Hematopoietic multipotent progenitor cell treated with erythropoietin and hydrocortisone succinate and interleukin-3 and kit ligand, for 15 days (in vitro differentiated cells): ENCODE measurements around the gene SCGB1D1.
"Not testable (repeated sequence)": the region's sequence is repeated elsewhere in the genome, so short reads cannot be mapped to it uniquely, and the experiment has no call there.

Source experiments
- DNase-seq: peaks from one replicate; pipeline ENCODE4 v3.0.0-alpha.2; 2015; ENCODE audit warnings: low spot score

Gene SCGB1D1

DNA sequence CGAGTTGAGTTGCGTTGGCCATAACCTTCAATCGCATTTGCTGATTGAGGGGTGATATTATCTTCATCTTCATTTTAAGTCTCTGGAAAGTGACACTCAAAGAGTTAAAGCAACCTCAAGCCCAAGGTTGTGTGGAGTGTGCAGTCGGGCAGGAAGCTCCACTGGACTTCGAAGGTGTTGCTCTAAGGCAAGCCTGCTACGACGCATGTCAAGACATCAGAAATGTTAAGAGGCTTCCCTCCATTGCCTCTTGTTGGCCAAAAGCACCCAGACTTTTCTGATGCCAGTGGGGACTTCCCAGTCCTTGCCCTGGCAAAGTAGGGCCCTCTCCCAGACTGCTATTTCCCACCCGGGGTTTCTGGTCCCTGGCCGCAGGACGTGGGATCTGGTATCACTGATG is 23.6 kb upstream of the SCGB1D1 start:
- no peak for DNase-seq

GRCh38 chr11:62169448-62169847 is 20.6 kb upstream of the SCGB1D1 start:
- no peak for DNase-seq

DNA sequence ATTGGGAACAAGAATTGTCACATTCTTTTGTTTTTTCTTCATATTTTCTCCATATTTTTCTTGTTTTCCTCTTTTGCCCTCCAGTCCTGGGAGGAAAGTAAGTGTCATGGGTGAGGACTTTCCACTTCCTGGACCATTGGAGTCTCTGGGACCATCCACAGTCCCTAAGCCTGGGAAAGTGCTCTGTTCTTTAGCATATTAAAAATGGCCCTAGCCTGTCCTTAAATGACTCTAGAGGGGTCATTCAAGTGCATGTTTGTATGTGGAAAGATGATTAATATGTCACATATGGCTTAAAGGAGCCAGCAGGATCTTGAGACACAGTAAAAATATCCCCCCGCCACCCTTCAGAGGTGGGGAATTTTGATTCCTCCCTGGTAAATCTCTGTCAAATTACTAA is 20.1 kb upstream of the SCGB1D1 start:
- no peak for DNase-seq

DNA sequence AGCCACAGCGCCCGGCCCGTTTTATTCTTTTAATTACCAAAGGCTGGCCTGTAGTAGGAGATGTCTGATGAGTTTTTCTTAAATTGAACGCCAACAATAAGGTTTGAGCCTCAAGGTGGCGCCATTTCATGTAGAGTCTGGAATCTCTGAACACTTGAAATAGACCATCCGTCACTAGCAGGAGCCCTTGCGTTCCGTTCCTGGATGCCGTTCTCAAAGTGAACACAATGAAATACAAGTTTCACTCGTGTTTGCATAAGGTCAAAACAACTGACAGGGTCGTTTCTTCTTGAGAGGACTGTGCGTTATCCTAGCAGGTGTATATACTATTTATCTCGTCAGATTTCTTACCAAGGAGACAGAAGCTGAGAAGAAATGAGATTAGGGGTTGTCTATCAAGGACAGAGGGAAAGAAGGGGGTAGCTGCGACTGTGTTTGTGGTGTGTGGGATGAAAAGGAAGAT is 18.7 kb upstream of the SCGB1D1 start:
- peak; percentile 52 for DNase-seq

DNA sequence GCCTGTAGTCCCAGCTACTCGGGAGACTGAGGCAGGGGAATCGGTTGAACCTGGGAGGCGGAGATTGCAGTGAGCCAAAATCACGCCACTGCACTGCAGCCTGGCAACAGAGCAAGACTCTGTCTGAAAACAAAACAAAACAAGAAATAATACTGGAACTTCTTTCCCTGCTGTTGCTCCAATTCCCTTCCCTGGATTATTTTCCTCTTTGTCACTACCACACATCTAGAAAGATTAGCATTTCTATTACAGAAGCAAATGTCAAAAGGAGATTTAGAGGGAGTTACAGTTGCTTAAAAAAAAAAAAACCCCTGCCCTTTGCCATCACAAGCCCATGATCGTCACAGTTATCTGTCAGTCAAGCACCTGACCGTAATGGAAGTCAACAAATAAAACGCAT is 17.7 kb upstream of the SCGB1D1 start:
- no peak for DNase-seq

DNA sequence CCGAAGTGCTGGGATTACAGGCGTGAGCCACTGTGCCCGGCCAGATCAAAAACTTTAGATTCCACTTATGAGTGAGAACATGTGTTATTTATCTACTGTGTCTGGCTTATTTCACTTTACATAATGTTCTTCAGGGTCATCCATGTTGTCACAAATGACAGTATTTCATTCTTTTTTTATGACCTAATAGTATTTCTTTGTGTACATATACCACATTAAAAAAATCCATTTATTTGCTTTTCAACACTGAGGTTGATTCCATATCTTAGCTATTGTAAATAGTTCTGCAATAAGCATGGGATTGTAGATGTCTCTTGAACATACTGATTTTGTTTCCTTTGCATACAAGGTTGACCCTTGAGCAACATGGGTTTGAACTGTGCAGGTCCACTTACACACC is 13.2 kb upstream of the SCGB1D1 start:
- DNase-seq = no peak

DNA sequence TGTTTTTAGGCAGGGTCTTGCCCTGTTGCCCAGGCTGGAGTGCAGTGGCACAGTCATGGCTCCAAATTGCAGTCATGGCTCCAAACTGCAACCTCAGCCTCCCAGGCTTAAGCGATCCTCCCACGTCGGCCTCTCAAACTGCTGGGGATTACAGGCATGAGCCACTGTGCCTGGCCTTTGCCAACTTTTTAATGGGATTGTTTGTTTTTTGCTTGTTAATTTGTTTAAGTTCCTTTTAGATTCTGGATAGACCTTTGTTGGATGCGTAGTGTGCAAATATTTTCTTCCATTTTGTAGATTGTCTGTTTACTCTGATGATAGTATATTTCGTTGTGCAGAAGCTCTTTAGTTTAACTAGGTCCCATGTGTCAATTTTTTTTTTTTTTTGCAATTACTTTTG is 10.0 kb upstream of the SCGB1D1 start:
- no peak for DNase-seq

GRCh38 chr11:62181097-62181496 is 8.9 kb upstream of the SCGB1D1 start:
- DNase-seq = no peak

GRCh38 chr11:62182147-62182891 is 7.7 kb upstream of the SCGB1D1 start:
- DNase-seq = no peak

GRCh38 chr11:62186195-62186594 is 3.8 kb upstream of the SCGB1D1 start:
- no peak for DNase-seq

GRCh38 chr11:62193952-62194351 is 3.9 kb downstream of the SCGB1D1 start:
- DNase-seq = no peak

DNA sequence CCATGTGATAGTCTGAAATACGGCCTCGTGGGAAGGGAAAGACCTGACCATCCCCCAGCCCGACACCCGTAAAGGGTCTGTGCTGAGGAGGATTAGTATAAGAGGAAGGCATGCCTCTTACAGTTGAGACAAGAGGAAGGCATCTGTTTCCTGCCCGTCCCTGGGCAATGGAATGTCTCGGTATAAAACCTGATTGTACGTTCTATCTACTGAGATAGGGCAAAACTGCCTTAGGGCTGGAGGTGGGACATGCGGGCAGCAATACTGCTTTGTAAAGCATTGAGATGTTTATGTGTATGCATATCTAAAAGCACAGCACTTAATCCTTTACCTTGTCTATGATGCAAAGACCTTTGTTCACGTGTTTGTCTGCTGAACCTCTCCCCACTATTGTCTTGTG is 5.0 kb downstream of the SCGB1D1 start:
- DNase-seq = not testable (repeated sequence)

DNA sequence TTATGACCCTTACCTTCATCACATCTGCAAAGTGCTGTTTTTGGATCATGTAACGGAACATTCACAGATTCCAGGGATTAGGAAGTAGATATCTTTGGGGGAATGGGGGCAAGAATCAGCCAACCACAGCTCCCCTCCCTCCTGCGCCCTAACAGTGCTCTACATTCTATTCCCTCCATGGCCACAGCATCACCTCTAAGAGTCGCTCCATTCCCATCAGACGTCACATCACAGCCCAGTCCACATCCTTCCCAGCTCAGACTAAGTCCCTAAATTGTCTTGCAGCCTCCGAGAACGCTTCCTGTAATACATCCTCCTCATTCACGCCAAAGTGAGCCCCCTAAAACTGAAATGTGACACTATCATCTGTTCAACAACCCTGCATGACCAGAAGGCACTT is 5.9 kb downstream of the SCGB1D1 start:
- DNase-seq = no peak

DNA sequence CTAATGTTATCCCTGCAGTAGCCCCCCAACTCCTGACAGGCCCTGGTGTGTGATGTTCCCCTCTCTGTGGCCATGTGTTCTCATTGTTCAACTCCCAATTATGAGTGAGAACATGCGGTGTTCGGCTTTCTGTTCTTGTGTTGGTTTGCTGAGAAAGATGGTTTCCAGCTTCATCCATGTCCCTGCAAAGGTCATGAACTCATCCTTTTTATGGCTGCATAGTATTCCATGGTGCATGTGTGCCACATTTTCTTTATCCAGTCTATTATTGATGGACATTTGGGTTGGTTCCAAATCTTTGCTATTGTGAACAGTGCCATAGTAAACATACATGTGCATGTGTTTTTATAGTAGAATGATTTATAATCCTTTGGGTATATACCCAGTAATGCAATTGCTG is 7.4 kb downstream of the SCGB1D1 start:
- DNase-seq = not testable (repeated sequence)

- no peak for DNase-seq
These were observed 11.4 kb downstream of the SCGB1D1 start for GRCh38 chr11:62201376-62201775.

DNA sequence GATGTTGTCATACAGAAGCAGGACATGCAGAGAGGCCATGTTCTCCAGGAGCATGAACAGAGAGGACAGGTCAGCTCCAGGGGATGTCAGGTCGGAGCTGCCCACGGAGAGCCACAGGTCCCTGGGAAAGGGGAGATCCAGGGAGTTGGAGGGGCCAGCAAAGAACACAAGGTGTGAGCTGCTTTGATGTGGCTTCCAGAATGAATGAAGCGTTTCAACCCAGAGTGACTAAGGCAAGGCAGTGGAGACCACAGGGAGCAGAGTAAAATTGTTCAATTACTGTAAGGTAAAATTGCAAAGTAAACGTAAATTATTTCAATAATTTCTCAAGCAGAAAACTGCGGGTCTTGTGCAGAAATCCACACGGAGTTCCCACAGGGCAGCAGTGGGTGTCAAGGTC is 12.9 kb downstream of the SCGB1D1 start:
- no peak for DNase-seq

GRCh38 chr11:62204430-62204829 is 14.4 kb downstream of the SCGB1D1 start:
- no peak for DNase-seq

GRCh38 chr11:62205441-62205840 is 15.4 kb downstream of the SCGB1D1 start:
- no peak for DNase-seq

DNA sequence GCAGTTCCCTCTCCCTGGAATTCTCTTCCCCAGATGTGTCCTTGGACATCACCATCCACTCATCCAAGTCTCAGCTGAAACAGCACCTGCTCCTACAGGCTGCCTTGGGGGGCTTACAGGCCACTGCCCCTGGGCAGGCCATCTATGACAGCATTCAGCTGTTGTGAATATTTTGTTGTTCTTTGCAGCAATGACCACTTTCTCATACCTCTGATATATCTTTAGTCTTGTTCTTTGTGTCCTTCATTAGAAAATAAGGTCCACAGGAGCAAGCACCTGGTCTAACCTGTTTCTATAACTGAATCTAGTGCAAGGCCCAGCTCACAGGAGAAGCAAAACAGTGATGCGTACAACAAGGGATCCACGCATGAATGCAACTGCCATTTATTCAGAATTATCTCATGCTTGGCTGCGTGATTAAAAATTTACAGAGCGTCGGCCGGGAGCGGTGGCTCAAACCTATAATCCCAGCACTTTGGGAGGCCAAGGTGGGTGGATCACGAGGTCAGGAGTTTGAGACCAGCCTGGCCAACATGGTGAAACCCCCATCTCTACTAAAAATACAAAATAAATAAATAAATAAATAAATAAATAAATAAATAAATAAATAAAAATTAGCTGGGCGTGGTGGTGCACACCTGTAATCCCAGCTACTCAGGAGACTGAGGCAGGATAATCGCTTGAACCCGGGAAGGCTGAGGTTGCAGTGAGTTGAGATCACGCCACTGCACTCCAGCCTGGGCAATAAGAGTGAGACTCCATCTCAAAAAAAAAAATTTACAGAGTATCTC is 16.5 kb downstream of the SCGB1D1 start:
- DNase-seq = not testable (repeated sequence)

- DNase-seq = no peak
These were observed 18.7 kb downstream of the SCGB1D1 start for GRCh38 chr11:62208785-62209144.

- no peak for DNase-seq
These were observed 27.3 kb downstream of the SCGB1D1 start for GRCh38 chr11:62217191-62217748.

DNA sequence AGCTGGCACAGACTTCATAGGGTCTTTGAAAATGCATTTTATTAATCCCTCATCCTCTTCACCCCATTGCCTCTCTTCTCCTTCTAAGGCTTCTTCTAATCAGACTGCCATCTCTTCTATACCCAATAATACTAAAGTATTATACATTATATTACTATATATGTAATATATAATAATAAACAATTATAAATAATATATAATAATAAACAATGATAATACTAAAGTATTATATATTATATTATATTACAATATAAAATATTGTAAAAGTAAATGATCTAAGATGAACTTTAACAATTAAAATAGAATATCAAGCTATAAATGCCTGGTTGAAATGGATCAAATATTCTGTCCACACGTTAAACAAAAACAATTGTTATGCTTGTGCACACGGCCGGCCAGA is 31.5 kb downstream of the SCGB1D1 start:
- no peak for DNase-seq

GRCh38 chr11:62223095-62223494 is 33.1 kb downstream of the SCGB1D1 start:
- no peak for DNase-seq
